Iris pigment epithelial cell (primary cell): ENCODE measurements around the gene NFE2L2.
"Not testable (repeated sequence)": the region's sequence is repeated elsewhere in the genome, so short reads cannot be mapped to it uniquely, and the experiment has no call there.

Experiments
- DNase-seq: peaks from one replicate; pipeline ENCODE4 v3.0.0-alpha.2; 2011; ENCODE audit warnings: low read depth

The NFE2L2 gene

DNA sequence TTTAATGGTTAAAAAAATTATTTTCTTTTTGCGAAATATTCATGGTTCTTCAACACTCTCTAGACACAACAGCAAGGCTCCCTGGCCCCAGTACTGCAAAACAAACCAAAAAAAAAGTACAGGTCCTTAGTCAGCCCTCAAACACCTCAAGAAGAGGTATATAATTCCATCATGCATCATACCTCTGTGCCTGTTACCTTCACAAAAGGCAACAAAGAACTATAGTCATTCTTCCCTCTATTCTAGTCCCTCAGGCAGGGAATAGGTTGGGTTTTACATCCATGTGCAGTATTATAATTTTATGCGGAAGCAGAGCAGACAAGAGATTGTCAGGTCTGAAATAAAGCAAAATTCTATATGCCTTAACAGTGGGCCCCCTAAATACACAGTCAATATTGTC is 8.5 kb downstream of the NFE2L2 start:
- DNase-seq: no peak

DNA sequence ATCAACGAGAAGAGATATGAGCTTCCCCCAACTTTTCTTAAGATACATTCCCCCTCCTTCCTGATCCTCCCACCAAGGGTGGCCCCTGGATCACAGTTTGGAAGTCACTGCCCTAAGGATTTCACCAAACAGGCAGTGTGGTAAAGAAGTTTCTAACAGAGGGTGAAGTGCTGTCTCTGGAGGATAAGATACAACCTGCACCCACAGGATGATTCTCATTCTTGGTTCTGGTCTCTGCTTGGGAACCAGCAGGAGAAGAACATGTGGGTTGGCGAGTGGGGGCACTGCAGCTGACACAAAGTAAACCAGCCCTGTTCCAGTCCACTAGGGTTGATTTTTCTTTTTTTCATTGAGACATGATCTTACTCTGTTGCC is 9.3 kb downstream of the NFE2L2 start:
- no peak for DNase-seq

DNA sequence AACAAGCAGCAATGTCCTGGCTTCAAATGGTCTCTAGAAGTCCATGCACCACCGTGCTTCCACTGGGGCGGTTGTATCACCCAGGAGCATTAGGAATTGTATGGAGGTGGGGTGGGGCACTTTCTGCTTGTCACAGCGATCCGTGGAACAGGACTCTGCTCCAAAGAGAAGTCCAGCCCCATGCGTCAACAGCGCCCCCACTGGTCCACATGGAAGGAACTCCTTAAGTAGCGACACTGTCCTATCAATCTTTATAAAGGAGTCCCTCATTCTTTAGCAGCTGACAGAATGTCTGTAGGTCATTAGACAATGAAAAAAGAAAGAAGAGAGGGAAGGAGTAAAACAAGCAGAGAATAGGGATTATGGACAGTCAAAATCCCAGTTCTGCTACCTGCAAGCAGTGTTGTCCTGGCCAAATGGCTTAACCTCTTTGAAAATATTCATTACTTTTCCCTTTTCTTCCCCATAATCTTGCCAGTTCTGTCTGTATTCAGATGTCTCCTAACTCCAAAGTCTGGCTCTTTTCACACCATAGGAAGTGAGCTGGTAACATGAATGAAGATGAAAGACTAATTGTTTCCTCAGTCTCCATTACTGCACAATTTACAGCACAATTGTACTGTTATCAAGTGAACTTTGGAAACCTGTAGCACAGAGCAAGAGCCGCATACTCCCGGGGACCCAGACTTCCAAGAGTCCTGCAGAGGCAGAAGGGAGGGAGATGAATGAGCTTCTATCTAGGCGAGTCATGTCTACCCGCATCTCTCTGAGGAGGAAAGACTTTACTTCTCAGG is 9.9 kb downstream of the NFE2L2 start:
- DNase-seq: peak; percentile 57

DNA sequence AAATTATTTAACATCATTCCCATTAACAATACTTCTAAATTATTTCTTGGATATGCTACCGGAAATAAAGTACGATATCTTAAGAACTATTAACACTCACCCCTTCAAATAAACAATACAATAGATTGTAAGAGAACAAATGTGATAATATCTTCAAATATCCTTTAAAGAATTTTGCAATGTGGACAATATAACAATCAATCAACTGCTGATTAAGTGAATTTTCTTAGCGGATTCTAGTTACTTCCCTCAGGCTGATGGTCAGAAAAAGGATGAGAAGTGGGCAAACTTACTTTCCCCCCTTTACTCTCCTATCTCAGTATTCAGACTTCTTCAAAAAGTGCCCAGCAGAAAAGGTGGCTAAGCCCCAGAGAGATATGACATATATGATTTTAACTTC is 10.8 kb downstream of the NFE2L2 start:
- no peak for DNase-seq

DNA sequence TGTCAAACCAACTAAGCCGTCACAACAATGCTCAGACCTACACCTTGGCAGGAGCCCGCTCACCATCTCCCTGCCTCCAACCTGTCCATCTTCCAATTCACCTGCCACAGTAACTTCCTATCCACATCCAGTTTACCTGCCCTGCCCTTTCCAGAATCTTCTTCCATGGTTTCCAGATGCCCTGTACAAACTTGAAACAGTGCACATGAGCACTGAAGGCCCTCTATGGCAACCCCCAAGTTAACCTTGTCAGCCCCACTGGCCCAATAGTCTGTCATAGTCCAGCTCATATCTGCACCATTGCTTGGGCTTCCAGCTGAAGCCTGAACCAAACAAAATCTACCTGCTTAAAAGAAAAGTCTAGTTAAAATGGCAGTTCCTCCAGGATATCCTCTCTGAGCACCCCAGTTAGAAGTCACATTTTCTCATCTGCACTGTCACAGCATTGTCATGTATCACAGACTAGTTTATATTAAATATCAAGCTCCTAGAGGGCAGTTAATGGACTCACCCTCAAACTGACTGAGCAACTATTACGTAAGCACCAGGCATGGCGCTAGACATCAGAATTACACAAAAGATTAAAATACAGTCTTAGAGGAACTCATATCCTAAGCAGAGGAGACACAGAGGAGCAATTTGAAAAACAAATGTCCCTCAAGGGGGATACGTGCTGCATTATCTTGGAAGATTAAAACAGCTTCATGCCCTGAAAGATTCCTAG is 11.6 kb downstream of the NFE2L2 start:
- peak; percentile 32 for DNase-seq

DNA sequence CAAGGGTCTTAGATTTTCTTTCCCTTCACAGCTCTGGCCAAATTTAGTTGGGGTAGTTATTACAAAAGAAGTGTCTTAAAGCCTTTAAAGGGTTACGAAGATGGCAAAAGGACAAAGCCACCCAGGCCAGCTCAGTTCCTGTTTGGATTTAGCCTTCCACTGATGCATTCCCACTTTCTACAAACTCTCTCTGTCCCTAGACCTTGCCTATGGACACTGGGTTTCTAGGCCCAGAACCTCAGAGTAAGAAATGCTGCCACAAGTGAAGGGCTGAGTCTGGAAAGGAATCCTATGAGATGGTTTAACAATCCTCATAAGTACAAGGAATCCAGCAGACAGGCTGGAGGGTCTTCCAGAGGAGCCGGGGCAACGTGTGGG is 13.4 kb downstream of the NFE2L2 start:
- no peak for DNase-seq

DNA sequence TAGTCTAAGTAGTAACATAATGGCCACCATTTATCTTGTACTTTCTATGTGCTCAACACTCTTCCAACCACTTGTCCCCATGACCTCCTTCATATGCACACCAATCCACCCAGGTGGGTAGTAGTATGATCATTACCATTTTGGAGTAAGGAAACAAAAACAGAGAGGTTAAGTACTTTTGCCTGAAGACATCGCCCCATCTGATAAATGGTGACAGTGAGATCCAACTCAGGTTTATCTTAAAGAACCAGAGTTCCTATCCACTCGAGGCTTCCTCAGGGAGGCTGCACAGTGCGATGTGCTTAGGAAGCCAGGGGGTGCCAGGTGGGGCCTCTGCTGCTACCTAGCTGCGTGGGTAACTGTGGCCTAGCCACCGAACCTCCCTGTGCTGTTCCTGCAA is 14.1 kb downstream of the NFE2L2 start:
- no peak for DNase-seq

DNA sequence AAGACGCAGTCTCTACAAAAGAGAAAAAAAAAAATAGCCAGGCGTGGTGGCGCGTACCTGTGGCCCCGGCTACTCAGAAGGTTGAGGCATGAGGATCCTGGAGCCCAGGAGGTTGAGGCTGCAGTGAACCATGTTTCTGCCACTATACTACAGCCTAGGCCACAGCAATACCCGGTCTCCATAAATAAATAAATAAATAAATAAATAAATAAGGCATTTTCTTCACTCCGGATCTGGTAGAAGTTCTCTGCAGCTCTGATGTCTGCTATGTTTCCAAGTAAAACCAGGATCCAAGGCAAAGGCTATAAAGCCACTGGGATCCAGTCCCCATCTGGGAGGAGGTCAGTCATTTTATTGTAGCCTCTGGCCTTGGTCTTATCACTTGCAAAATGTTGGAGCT is 15.5 kb downstream of the NFE2L2 start:
- DNase-seq: no peak

DNA sequence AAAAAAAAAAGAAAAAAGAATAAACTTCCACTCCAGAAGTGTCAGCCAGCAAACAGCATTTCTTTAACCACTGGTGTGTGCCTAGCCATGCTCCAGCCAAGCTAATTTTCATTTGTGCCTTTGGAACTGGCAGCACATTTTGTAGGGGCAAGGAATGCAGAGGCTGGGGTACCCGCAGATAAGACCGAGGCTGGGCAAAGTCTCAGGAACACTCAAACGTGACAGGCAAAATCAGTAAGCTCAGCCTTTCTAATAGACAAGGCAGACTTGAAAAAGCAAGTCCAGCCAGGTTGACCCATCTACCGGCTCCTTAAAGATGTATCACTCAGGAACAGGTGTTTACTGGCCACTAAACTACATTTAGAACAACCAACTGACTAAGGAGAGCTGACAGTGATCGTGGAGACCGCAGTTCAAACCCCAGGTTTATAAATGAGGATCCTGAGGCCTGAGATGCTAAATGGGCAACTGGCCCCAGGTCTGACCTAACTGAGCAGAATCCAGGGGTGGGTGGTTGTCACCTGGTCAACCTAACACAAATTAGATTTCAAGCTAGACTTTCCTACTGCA is 16.7 kb downstream of the NFE2L2 start:
- no peak for DNase-seq

DNA sequence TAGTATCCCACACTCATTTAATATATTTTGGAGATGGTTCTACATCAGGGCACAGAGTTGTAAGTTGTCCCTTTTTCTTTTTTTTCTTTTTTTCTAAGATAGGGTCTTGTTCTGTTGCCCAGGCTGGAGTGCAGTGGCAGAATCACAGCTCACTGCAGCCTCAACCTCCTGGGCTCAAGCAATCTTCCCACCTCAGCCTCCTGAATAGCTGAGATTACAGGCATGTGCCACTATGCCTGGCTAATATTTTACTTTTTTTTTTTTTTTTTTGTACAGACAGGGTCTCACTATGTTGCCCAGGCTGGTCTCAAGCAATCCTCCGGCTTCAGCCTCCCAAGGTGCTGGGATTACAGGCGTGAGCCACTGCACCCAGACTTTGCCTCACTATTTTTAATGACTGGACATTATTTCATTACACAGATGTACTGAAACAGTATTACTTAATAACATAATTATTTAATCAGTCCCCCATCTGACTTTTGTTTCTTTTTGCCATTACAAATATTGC is 17.9 kb downstream of the NFE2L2 start:
- not testable (repeated sequence) for DNase-seq

DNA sequence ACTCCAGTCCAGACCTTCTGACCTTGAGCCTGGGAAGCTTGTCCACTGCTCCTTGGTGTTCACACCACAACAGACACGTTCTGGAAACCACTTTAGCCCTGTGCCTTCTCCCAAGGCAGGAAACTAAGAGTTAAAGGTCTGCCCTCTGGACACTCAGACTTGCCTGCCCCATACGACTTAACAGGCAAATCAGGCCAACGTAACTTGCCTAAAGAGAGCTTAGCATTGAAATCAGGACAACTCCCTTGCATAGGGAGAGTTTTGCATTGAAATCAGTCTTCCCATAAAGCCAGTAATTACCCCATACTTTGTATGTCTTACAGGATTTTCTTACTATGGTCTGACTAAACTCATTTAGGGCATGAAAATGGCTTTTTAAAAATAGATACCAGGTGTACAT is 18.5 kb downstream of the NFE2L2 start:
- no peak for DNase-seq

DNA sequence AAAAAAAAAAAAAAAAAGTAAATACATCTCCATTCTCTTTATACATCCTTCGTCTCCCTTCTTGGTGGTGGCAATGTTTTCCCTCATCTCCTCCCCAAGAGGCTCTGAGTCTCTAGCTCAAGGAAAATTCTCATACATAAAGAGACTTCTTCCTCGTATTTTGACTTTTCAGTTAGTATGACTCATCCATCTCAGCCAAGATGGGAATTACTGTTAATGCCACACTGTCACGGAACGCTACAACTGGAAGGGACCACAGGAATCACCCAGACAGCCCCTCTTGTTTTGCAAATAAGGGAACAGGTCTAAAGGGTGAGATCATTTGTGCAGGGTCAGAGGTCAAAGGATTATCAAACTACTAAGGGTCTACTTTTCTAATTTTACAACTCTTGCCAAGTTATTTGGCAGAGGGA is 19.5 kb downstream of the NFE2L2 start:
- peak; percentile 72 for DNase-seq

DNA sequence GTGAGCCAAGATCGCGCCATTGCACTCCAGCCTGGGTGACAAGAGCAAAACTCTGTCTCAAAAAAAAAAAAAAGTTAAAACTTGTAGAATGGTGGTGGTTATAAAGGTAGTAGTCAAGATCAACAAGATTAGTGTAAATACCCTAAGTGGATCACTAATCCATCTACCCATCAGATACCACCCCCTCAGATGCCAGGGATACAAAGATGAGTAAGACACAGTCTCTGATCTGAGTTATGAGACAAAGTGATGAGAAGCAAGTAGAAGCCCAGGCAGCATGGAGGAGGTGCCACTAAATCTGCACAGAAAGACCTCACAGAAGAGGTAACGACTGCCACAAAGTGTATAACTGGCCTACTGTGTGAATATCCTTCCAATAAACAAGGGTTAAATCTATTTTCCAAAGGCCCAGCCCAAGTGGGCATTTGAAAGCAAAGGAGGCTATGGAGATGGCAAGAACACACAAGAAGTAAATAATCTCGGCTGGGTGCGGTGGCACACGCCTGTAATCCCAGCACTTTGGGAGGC is 20.2 kb downstream of the NFE2L2 start:
- DNase-seq: no peak

DNA sequence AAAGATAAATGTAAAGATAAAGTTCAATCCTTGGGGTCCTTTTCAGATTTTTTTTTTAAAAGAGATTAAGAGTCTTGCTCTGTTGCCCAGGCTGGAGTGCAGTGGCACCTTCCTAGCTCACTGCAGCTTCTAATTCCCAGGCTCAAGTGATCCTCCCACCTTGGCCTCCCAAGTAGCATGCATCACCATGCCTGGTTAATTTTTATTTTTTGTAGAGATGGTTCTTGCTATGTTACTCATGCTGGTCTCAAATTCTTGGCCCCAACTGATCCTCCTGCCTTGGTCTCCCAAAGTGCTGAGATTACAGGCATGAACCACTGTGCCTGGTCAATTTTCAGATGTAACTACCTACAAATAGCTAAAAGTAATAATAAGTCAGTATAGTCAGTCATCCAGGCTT is 21.1 kb downstream of the NFE2L2 start:
- DNase-seq: no peak

DNA sequence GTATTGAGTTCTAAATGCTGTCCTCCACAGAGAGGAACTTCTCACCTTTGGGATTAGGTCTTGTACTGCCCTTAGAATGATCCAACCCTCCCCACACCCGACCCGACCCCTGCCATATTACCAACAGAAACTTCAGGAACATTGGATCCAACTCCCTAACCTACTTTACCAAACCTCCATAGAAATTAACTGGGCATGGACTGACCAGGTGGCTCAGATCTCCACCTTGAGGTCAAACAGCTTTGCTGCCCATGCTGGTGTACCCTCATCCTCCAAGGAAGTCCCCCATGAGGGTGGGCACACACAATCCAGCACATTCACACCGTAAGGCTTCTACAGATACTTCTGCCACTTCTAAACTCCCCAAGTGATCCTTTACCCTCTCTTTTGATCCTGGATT is 21.5 kb downstream of the NFE2L2 start:
- DNase-seq: no peak

DNA sequence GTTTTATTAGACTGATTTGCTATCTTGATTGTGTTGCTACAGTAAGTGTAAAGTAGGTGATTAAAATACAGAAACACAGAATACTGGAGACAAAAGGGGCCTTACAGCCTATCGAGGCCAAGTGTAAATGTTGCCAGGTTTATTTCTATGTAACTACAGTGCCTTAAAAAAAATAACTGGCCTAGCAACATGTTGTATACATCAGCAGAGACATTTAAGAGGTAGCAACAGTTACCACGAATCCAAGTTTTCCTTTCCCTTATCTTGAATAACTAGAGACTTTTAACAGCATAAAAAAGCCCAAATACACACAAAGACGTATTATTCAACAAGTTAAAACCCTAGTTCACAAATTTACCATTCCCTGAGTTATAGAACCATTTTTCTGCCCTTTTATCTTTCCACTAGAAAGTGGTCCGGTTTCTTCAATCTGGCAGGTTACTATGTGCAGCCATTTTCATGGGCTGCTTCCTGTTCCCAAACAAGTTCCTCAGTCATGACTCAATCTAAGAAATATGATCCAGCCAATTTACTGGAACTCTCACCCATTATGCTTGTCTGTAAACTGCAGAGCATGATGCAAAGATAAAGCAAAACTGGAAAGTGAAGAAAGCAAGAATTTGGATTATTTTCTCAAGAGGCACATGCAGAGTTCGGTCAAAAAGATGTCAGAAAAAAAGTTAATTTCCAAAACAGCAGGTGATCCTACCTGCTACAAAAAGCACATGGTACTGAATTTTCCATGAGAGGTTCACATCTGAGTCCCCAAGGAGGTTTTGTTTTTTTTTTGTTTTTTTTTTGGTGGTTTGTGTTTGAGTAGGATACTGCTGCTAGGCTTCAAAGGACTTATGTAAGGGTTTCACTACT is 22.2 kb downstream of the NFE2L2 start:
- DNase-seq: peak; percentile 95

DNA sequence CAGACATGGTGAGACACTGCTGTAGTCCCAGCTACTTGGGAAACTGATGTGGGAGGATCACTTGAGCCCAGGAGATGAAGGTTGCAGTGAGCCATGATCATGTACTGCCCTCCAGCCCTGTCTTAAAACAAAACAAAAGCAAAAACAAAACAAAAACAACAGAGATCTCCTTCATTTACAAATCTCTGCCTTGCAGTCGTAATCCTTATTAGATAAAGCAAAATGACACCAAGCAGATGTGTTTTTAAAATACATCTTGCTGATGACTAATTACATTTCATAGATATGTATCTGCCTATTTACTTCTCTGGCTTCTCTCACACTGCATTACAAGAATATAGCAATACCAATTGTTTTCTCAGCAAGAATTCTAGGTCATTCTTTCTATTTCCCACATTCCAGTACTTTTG is 22.8 kb downstream of the NFE2L2 start:
- peak; percentile 62 for DNase-seq

DNA sequence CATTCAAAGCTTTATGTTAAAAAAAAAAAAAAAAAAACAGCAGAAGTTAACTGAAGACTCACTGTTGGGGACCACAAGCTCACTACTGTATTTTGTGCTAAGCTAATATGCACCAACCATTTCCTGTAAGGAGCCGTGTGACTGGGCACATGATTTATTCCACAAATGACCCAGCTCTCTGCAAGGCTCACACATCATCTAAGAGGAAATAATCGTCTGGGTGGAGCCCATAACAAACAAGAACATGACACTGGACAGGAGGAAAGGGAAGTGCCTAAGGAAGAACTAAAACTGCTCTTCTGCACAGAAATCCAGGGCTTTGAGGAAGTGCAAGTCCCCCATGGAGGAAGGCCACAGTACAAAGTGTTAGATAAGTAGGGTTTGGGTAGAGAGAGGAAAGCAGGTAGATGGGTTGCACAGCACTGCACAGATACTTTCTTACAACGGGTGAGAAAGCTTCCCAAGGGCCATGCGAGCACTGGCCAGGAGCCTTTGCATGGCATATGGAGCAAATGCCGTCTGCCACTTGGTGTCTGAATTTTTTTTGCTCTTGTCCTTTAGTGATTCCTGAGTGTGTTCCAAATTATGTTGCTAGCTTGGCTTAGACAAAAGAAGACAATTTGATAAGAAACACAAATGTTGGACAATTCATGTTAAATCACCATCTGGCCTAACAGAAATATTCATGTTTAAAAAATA is 24.4 kb downstream of the NFE2L2 start:
- peak; percentile 40 for DNase-seq

DNA sequence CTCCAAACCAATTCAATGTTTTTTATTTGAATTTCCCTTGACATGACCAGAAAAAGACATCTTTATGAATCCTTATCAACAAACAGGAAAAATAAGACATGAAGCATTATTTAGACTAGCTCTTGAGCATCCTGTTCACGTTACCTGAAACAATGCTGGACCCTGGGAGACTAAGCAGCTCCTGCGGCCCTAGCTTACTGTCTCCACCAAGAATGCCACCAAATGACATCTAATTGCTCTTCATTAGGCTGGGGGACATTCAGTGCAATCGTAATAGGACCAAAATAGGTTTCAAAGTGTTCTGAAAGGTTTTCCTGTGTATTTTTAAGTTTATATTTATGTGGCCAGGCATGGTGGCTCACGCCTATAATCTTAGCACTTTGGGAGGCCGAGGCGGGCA is 25.5 kb downstream of the NFE2L2 start:
- no peak for DNase-seq

DNA sequence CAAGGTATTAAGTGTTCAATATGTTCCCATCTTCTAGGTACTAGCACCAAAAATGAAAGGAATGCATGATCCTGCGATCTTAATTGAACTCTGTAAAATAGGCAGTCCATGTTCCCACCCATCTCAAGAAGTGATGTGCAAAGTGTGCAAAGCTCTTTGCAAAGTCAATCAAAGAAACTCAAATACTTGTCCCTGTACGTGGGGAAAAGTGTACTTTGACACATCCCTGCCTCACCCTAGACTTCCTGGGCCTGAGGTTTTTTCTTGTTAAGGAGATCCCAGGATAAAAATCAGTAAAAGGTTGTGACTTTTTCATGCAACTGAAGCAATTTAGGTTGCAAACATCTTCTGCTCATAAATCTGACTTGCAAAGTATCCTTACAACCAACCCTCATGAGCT is 26.6 kb downstream of the NFE2L2 start:
- no peak for DNase-seq

DNA sequence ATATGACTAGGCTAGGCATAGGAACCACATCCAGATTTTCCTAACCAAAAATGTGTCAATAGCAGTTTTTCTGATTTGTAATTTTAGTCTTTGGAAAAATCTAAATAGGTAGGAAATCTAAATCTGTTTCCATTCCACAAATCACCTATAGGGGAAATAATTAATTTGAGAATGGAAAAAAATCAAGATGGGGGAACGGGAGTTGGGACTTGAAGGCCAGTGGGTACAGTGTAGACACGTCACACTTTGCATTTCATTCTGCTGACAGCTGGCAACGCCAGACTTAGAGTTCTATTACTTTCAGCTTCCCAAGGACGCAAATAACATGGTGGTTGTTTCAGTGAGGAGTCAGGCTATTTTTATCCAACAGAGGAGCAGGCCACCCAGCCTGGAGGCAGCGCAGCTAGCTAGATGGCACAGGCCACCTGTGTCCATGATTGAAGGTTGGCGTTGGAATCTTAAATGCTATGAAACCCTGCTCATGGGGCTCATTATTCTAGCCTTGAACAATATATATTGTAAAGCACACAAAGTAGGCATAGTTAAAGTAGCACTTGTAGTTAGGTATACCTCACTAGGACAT is 28.6 kb downstream of the NFE2L2 start:
- DNase-seq: no peak
